ENCODE results near the gene VSTM4. TPM values are rescaled to one million over a fixed set of nuclear protein-coding genes. Genes with fewer than 3 reads are reported as not detected.

The VSTM4 gene
- total RNA-seq, 2 donors from 2014 or later: 6.9 to 36.0 TPM

- H3K27ac ChIP-seq: no peak overlapping the region
- no peaks in the 10 kb centered on the region for H3K9me3 ChIP-seq
- H3K36me3 ChIP-seq: no peaks in the 10 kb centered on the region
- peaks cover 8% of the 10 kb centered on the region for H3K4me1 ChIP-seq (replicated peaks)
- no peak overlapping the region for H3K4me3 ChIP-seq
- H3K27me3 ChIP-seq (replicated peaks; ENCODE audit: insufficient read depth): no peaks in the 10 kb centered on the region
- 60% methylated on average over 9 of the region's 9 CpGs for WGBS
- intact Hi-C loops (cut with DNase I): loop anchor here (5.0 kb wide), 2 partner anchors 128 to 453 kb away; no protein-coding TSS in a partner anchor
- no peak for DNase-seq (ENCODE audit: low spot score)
- TF ChIP-seq POLR2A (IDR thresholded peaks at IDR 0.05): no peak
- TF ChIP-seq POLR2AphosphoS5 (IDR thresholded peaks at IDR 0.05): no peak
- no peak for TF ChIP-seq CTCF (IDR thresholded peaks at IDR 0.05)
Measured at GRCh38 chr10:49109669-49110340, 5.5 kb downstream of the VSTM4 start.

- Histone ChIP-seq H3K4me1 (replicated peaks) (peaks cover 8% of the 10 kb centered on the region), H3K4me3 (no peak overlapping the region), H3K36me3 (no peaks in the 10 kb centered on the region), H3K9me3 (no peaks in the 10 kb centered on the region), H3K27ac (no peak overlapping the region), H3K27me3 (replicated peaks; ENCODE audit: insufficient read depth) (no peaks in the 10 kb centered on the region)
- no peak for DNase-seq (ENCODE audit: low spot score)
- intact Hi-C loops (cut with DNase I): no loop called here
- WGBS: 100% methylated on average over 7 of the region's 7 CpGs
- TF ChIP-seq CTCF (IDR thresholded peaks at IDR 0.05) (no peak), POLR2AphosphoS5 (IDR thresholded peaks at IDR 0.05) (no peak), POLR2A (IDR thresholded peaks at IDR 0.05) (no peak)
Measured at GRCh38 chr10:49108656-49109055, 6.7 kb downstream of the VSTM4 start.

GRCh38 chr10:49107887-49108267 is 7.4 kb downstream of the VSTM4 start:
- H3K9me3 ChIP-seq: no peaks in the 10 kb centered on the region
- no peak overlapping the region for H3K27ac ChIP-seq
- H3K4me3 ChIP-seq: no peak overlapping the region
- no peak for DNase-seq (ENCODE audit: low spot score)
- WGBS: 93% methylated on average over 8 of the region's 8 CpGs
- H3K36me3 ChIP-seq: no peaks in the 10 kb centered on the region
- no peaks in the 10 kb centered on the region for H3K27me3 ChIP-seq (replicated peaks; ENCODE audit: insufficient read depth)
- TF ChIP-seq CTCF (IDR thresholded peaks at IDR 0.05) (no peak), POLR2A (IDR thresholded peaks at IDR 0.05) (no peak), POLR2AphosphoS5 (IDR thresholded peaks at IDR 0.05) (no peak)
- intact Hi-C loops (cut with DNase I): no loop called here
- H3K4me1 ChIP-seq (replicated peaks): peaks cover 8% of the 10 kb centered on the region

GRCh38 chr10:49107111-49107886 is 8.0 kb downstream of the VSTM4 start:
- no peak for TF ChIP-seq POLR2AphosphoS5 (IDR thresholded peaks at IDR 0.05)
- H3K4me3 ChIP-seq: no peak overlapping the region
- no peaks in the 10 kb centered on the region for H3K9me3 ChIP-seq
- DNase-seq (ENCODE audit: low spot score): no peak
- intact Hi-C loops (cut with DNase I): no loop called here
- H3K4me1 ChIP-seq (replicated peaks): peaks cover 8% of the 10 kb centered on the region
- WGBS: 98% methylated on average over 17 of the region's 17 CpGs
- H3K27me3 ChIP-seq (replicated peaks; ENCODE audit: insufficient read depth): no peaks in the 10 kb centered on the region
- H3K36me3 ChIP-seq: no peaks in the 10 kb centered on the region
- H3K27ac ChIP-seq: no peak overlapping the region

- Histone ChIP-seq H3K4me1 (replicated peaks) (peaks cover 8% of the 10 kb centered on the region), H3K36me3 (no peaks in the 10 kb centered on the region), H3K4me3 (no peak overlapping the region), H3K27me3 (replicated peaks; ENCODE audit: insufficient read depth) (no peaks in the 10 kb centered on the region), H3K27ac (peak overlapping the region in 1 of 2 donors; percentile 41), H3K9me3 (no peaks in the 10 kb centered on the region)
- DNase-seq (ENCODE audit: low spot score): peak; percentile 40
- 10% methylated on average over 7 of the region's 7 CpGs for WGBS
- intact Hi-C loops (cut with DNase I): no loop called here
- no peak for TF ChIP-seq POLR2A (IDR thresholded peaks at IDR 0.05)
Measured at GRCh38 chr10:49106451-49106850, 8.9 kb downstream of the VSTM4 start.
